DMS114 treated with DMSO at 0.1 percent for 48 hours (cell line): Measurements from ENCODE around the gene GFER.
"Not testable (repeated sequence)": the region's sequence is repeated elsewhere in the genome, so short reads cannot be mapped to it uniquely, and the experiment has no call there.

Experiments
- DNase-seq: peaks from one replicate; lab custom pipeline; 2025; ENCODE audit not compliant: unreplicated experiment; lab: John Stamatoyannopoulos, UW

GFER gene

DNA sequence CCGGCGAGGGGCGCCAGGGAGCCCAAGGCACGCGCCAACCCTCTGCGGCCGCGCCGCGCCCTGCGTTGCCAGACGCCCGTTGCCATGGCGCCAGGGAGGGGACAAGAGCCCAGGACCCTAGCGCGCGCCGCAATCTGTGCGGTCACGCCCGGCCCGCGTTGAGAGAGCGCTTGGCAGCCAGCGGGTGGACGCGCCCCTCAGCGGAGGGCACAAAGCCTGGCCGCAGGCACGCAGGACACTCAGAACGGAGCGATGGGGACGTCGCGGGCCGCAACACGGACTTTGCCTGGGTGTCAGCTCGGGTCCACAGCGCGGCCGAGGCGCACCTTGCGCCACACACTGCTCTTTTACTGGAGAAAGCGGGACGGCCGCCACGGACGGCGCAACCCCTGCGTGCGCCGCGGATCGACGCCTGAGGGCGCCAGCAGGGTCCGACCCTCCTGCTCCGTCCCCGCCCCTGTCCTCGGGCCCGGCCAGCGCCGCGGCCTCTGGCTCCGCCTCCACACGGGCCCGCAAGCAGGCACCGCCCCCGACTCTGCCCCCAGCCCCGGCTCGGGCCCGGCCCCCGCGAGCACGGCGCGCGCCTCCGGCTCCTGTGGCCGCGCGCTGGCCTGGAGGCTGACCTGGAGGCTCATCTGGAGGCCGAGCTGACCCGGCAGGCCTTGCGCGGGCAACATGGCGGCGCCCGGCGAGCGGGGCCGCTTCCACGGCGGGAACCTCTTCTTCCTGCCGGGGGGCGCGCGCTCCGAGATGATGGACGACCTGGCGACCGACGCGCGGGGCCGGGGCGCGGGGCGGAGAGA, at the start of gene GFER:
Gene GFER (plus strand): TSS at position 650 of the 803 bp plus-strand sequence. CDS start 26 bp downstream, at position 676.
- DNase-seq, result peak; percentile 57

DNA sequence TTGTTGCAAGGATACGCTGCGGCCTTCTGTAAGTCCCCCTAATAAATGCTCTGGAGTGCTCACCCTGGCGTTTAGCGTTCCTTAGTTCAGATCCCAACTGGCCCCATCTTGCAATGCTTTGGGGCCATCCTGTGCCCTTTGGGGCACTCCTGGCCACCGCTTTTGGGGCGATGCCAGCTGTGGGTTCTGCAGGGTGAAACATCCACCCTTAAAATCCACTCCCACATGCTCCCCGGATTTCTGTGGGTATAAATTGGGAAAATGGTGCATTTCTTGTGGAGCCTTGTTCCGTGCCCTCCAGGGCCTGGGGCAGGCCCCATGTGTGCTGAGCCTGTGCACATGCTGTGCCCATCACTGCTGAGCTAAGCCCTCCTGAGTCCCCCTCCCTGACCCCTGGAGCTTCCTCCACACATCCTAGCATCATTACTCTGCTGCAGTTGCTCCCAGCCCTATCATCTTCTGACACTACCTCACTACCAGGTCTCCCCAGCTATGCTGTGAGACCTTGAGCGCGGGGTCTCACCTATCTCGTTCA, 47.0 kb upstream of the GFER start:
- no peak for DNase-seq

- DNase-seq, result no peak
These were observed 45.7 kb upstream of the GFER start for GRCh38 chr16:1938316-1938715.

DNA sequence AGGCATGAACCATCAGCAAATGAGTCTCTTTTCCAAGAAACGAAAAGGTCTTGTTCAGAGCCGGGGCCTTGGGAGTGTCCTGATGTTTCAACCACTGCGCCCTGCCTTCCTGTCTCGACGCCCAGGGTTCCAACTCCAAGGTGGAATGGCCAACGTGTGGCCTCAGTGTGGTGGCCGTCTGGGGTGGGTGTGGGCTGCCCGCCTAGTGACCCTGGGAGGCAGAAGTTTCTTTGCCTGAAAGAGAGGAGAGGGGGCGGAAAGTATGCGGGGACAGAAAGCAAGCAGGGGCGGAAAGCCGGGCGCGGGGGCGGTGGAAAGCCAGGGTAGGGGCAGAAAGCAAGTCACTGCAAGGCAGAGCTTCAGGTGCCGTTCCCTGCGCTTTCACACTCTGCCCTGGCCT, 45.1 kb upstream of the GFER start:
- DNase-seq, result no peak

DNA sequence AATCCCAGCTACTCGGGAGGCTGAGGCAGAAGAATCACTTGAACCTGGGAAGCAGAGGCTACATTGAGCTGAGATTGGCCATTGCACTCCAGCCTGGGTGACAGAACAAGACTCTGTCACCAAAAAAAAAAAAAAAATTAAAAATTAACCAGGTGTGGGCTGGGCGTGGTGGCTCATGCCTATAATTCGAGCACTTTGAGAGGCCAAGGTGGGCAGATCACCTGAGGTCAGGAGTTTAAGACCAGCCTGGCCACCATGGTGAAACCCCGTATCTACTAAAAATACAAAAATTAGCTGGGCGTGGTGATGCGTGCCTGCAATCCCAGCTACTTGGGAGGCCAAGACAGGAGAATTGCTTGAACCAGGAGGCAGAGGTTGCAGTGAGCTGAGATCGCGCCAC, 44.2 kb upstream of the GFER start:
- DNase-seq, result not testable (repeated sequence)

DNA sequence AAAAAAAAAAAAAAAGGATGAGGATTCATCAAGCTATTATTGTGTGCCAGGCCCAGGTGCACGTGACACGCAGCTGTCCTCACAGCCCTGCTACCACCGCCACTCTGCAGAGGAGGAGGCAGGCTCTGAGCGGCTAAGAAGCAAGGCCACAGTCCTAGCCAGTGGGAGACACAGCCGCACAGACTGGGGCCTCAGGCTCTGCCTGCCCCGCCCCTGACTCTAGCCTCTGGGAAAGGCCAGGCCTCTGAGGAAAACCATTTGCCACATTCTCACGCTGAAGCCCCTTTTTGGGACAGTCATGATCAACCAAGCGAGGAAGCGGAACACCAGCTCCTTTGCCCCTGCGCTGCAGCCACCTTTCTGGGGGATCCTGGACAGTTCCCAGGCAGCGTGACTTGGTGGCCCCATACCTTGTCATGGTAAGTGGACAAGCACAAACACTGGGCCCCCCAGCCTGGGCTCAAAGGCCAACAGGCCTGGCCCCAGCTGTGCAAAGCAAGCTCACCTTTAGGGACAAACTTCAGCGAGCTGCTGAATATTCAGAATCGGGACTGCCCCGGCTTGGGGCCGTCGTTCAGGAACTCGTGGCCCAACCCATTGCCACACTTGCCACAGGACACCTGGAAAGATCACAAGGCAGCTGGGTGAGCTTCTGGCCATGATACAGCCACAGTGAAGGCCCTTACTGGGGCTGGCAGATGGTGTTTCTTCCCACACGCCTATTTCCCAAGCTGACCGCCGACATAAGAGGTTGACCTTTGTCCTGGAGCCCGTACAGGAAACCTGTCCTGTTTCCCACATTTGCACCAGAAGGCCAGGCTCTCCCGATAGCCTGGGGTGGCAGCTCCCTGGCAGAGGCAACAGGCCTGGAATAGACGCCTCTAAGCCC, 43.5 kb upstream of the GFER start:
- DNase-seq, result no peak

DNA sequence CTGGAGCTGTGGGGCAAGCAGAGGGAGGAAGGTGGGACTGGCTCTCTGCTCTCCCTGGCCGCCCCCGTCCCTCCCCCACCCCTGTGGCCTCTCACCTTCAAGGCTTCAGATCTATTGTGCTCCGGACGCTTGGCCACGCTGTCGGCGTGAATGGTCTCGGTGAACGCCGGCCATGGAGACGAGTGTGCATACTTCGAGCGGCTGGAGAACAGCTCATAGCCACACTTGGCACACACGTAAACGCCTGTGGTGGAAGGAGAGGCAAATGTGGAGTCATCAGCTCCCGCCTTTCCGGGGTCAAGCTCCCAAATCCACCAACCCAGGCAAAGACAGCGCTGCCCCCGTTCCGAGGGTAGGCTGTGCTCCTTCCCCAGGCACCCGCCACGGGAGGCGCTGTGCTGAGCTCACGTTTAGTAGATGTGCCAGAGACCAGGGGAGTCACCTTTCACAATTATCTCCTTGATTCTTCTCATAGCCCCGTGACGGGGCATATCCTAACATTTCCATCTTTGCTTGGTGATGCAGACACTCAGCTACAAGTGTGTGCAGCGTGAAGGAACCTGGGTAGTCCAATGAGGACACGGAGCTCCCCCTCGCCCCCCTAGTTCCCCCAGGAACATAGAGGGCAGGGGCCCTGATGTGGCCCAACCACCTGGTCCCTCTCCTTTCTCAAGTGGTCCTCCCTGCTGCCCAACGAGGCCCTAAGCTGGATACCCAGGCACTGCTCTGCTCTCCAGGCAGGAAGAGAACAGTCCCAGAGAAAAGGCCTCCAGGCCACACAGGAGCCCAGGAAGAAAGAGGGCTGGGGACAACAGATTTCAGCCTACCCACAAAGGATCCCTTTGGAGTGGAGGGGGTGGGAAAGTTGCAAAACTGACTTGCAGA, 42.6 kb upstream of the GFER start:
- no peak for DNase-seq

GRCh38 chr16:1942047-1942809, 41.8 kb upstream of the GFER start:
- DNase-seq, result no peak

GRCh38 chr16:1942810-1943726, 40.9 kb upstream of the GFER start, which contains the start of gene MSRB1:
MSRB1 (minus strand) TSS chr16:1943199; CDS start chr16:1943156, 43 bp downstream.
- DNase-seq, result peak; percentile 96

- DNase-seq, result no peak
These were observed 39.3 kb upstream of the GFER start for GRCh38 chr16:1944612-1945199.

GRCh38 chr16:1945559-1946391, 38.2 kb upstream of the GFER start:
- no peak for DNase-seq

GRCh38 chr16:1946495-1947368, 37.3 kb upstream of the GFER start:
- no peak for DNase-seq

- no peak for DNase-seq
These were observed 36.7 kb upstream of the GFER start for GRCh38 chr16:1947369-1947670.

DNA sequence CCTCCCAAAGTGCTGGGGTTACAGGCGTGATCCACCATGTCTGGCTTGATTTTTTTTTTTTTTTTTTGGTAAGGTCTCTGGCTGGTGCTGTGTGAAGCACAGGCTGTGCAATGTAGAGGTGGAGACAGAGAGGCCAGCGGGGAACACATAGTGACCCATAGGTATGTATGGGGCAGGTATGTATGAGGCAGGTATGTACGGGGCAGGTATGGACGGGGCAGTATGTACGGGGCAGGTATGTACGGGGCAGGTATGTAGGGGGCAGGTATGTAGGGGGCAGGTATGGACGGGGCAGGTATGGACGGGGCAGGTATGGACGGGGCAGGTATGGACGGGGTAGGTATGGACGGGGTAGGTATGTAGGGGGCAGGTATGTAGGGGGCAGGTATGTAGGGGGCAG, 34.5 kb upstream of the GFER start:
- no peak for DNase-seq

DNA sequence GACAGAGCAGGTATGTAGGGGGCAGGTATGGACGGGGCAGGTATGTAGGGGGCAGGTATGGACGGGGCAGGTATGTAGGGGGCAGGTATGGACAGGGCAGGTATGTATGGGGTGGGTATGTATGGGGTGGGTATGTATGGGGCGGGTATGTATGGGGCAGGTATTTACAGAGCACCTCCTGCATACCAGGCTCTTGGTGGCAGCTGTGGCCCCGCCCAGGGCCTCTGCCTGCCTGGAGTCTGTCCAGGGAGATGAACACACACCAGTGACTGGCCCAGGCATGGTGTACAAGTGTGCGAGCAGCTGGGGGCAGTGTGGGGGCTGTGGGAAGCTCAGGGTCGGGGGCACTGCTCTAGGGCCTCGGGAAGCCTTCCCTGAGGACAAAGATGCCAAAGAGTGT, 33.9 kb upstream of the GFER start:
- no peak for DNase-seq

DNA sequence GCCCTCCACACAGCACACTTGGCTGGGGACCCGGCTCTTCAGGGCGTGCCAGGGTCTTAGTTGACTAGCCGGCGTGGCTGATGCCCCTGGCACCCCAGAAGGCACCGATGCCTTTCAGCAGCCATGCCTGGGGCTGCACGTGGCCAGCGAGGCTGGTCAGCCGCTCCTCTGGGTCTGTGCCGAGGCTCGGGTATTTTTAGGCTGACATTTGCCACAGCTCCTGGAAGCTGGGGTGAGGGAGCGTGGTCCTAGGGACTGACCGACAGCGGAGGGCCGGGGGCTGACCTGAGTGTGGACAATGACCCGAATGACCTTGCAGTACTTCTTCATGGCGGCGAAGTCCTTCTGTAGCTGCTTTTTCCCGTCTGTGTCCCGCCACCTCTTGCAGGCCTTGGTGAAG, 33.4 kb upstream of the GFER start:
- DNase-seq, result no peak

DNA sequence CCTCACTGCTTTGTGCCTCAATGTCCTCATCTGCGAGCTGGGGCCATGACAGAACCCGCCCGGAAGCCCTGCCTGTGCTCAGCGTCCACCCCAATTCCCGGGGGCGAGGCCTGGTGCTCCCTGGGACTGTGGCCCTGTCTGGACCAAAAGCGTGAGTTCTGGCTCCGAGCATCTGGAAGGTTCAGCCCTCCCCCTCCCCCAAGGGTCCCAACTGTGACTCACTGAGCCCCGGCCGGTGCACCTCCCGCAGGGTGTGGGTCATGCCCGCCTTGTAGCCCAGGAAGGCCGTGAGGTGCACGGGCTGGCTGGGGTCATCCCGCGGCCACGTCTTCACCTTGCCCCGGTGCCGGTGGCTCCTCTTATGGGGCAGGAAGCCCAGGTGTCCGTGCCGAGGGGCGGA, 30.3 kb upstream of the GFER start:
- DNase-seq, result no peak
